HepG2 (cell line): ENCODE results near the gene TOMM20. TPM values are rescaled to one million over a fixed set of nuclear protein-coding genes. Genes with fewer than 3 reads are reported as not detected.

Experiments used
- ARNT2 ChIP-seq: sonication (generic); formaldehyde crosslinking; IDR thresholded peaks from 2 replicates; pipeline ENCODE4 v1.8.0; 2022; ENCODE audit warnings: mild to moderate bottlenecking, low read depth, missing genetic modification reagents, moderate library complexity
- FOXA1 ChIP-seq, 2 experiments: fragments of 450-650 bp in 1 of 2; sonication (generic) in 1 of 2; formaldehyde crosslinking in 1 of 2; IDR thresholded peaks; 2 replicates each; pipeline versions ENCODE4 v1.4.0 to v1.6.1; 2016 to 2020; ENCODE audit warnings: missing genetic modification reagents in 1 of 2
- HIVEP1 ChIP-seq: sonication (generic); formaldehyde crosslinking; IDR thresholded peaks from 2 replicates; pipeline ENCODE4 v1.4.0; 2020; ENCODE audit warnings: mild to moderate bottlenecking, missing genetic modification reagents
- KDM1A ChIP-seq: IDR thresholded peaks from 2 replicates; pipeline ENCODE4 v1.6.1; 2016; ENCODE audit warnings: missing compliant biosample characterization
- PCBP1 ChIP-seq: fragments of 200-400 bp; formaldehyde crosslinking; IDR thresholded peaks from 2 replicates; pipeline ENCODE4 v1.6.1; 2017; ENCODE audit warnings: mild to moderate bottlenecking, low read depth, low read length, borderline replicate concordance
- POLR2G ChIP-seq: fragments of 200-400 bp; formaldehyde crosslinking; IDR thresholded peaks from 2 replicates; pipeline ENCODE4 v1.6.1; 2018; ENCODE audit warnings: mild to moderate bottlenecking, low read depth, low read length, moderate library complexity
- ZC3H13 ChIP-seq: sonication (generic); formaldehyde crosslinking; IDR thresholded peaks from 2 replicates; pipeline ENCODE4 v1.8.1; 2023; ENCODE audit warnings: mild to moderate bottlenecking, missing genetic modification reagents, moderate library complexity
- ZC3H4 ChIP-seq: sonication (generic); formaldehyde crosslinking; IDR thresholded peaks from 2 replicates; pipeline ENCODE4 v1.4.0; 2020; ENCODE audit warnings: missing genetic modification reagents, borderline replicate concordance
- ZNF10 ChIP-seq: sonication (generic); formaldehyde crosslinking; IDR thresholded peaks from 2 replicates; pipeline ENCODE4 v1.4.0; 2020; ENCODE audit warnings: mild to moderate bottlenecking, low read depth, missing genetic modification reagents, borderline replicate concordance
- ZNF274 ChIP-seq: sonication (generic); formaldehyde crosslinking; IDR thresholded peaks from 2 replicates; pipeline ENCODE4 v1.5.1; 2020; ENCODE audit warnings: mild to moderate bottlenecking, missing genetic modification reagents
- ZNF329 ChIP-seq: sonication (generic); formaldehyde crosslinking; IDR thresholded peaks from 2 replicates; pipeline ENCODE4 v1.9.0; 2021; ENCODE audit warnings: low read depth, mild to moderate bottlenecking, missing genetic modification reagents
- ZNF550 ChIP-seq: sonication (generic); formaldehyde crosslinking; IDR thresholded peaks from 2 replicates; pipeline ENCODE4 v1.4.0; 2020; ENCODE audit warnings: mild to moderate bottlenecking, missing genetic modification reagents, borderline replicate concordance
- ZNF614 ChIP-seq: IDR thresholded peaks from 2 replicates; pipeline ENCODE4 v1.6.1; 2018; ENCODE audit warnings: missing biosample characterization, missing genetic modification reagents, inconsistent platforms, borderline replicate concordance
- ZNF674 ChIP-seq: sonication (generic); formaldehyde crosslinking; IDR thresholded peaks from 2 replicates; pipeline ENCODE4 v1.5.0; 2020; ENCODE audit warnings: low read depth, mild to moderate bottlenecking, missing genetic modification reagents
- ZNF746 ChIP-seq: sonication (generic); formaldehyde crosslinking; IDR thresholded peaks from 2 replicates; pipeline ENCODE4 v1.8.0; 2022; ENCODE audit warnings: mild to moderate bottlenecking, missing genetic modification reagents
- polyA plus RNA-seq, 8 experiments: library from polyadenylated mRNA; depleted of rRNA in 3 of 8; stranded (reverse) in 7 of 8; unstranded in 1 of 8; fragments of >200 nt; fragmentation: Illumina TruSeq in 4 of 8; extraction: Trizol in 4 of 8; gene quantifications; 2 replicates each; pipeline versions ENCODE4 v1.2.1 to v1.2.3, GENCODE V29; 2011 to 2016; ENCODE audit warnings: low read depth in 4 of 8, missing spikeins in 1 of 8, mixed read lengths in 1 of 8; ENCODE audit not compliant: insufficient read depth in 1 of 8
- total RNA-seq, 5 experiments: library from RNA; depleted of rRNA; stranded (reverse); fragments of >200 nt; fragmentation: Illumina TruSeq; extraction: Trizol; gene quantifications; 2 replicates each; pipeline ENCODE4 v1.2.3, GENCODE V29; 2016; ENCODE audit warnings: low read depth in 1 of 5
- TF ChIP-seq, protein P1 (sequence below): sonication (generic); formaldehyde crosslinking; IDR thresholded peaks from 2 replicates; pipeline ENCODE4 v1.5.0; 2020; ENCODE audit warnings: mild to moderate bottlenecking, missing genetic modification reagents, borderline replicate concordance
- TF ChIP-seq, protein P2 (sequence below): IDR thresholded peaks from 2 replicates; pipeline ENCODE4 v1.6.1; 2016; ENCODE audit warnings: mild to moderate bottlenecking
- TF ChIP-seq, protein P3 (sequence below): sonication (generic); formaldehyde crosslinking; IDR thresholded peaks from 2 replicates; pipeline ENCODE4 v1.4.0; 2020; ENCODE audit warnings: missing genetic modification reagents

TOMM20 gene
- total and polyA plus RNA-seq, 2 of the 13 experiments (the other 11 are each of a cell fraction or from before 2014, with no cell fraction given), result 153 to 376 TPM

DNA sequence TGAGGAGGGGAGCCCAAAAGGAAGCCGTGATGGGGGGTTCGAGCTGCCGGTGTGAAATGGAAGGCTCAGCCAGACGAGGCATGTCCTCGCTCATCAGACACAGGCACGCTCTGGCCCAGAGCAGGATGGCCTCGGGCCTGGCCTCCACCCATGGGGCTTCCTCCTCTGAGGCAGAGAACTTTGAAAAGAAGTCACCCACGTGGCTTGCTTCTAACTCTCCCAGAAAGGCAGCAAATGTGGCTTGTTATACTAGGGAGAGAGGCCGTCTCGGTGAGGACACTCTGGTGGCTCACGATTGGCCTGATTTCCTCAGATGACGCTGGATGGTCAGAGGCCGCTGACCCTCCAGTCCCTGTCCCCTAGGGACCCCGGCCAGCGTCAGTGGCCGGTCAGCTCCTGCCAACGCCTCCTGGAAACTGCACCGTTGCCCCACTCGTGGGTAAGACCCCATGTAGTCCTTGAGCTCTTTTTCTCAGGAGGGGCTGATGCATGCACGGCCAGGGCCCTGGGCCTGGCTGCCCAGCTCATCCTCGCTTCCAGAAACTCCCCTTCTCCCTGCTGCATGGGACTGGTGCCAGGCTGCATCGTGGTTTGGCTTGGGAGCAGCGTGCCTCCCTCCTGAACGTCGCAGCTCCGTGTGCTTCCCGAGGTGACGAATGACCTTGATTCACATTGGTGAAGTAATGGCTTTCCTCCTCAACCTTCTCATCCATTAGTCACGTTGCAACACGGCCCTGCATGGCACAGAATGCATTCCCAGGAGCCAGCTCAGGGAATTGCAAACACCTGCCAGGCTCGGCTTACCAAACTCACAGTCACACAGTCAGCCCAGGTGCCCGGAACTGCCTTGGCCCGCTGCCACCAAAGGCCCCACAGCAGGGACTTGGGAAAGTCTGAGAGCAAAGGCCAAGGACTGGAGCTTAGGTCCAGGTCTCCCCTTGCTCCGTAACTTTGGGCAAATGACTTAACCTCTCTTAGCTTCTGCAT, 58.8 kb downstream of the TOMM20 start (continued):
- TF ChIP-seq, protein P1, sequence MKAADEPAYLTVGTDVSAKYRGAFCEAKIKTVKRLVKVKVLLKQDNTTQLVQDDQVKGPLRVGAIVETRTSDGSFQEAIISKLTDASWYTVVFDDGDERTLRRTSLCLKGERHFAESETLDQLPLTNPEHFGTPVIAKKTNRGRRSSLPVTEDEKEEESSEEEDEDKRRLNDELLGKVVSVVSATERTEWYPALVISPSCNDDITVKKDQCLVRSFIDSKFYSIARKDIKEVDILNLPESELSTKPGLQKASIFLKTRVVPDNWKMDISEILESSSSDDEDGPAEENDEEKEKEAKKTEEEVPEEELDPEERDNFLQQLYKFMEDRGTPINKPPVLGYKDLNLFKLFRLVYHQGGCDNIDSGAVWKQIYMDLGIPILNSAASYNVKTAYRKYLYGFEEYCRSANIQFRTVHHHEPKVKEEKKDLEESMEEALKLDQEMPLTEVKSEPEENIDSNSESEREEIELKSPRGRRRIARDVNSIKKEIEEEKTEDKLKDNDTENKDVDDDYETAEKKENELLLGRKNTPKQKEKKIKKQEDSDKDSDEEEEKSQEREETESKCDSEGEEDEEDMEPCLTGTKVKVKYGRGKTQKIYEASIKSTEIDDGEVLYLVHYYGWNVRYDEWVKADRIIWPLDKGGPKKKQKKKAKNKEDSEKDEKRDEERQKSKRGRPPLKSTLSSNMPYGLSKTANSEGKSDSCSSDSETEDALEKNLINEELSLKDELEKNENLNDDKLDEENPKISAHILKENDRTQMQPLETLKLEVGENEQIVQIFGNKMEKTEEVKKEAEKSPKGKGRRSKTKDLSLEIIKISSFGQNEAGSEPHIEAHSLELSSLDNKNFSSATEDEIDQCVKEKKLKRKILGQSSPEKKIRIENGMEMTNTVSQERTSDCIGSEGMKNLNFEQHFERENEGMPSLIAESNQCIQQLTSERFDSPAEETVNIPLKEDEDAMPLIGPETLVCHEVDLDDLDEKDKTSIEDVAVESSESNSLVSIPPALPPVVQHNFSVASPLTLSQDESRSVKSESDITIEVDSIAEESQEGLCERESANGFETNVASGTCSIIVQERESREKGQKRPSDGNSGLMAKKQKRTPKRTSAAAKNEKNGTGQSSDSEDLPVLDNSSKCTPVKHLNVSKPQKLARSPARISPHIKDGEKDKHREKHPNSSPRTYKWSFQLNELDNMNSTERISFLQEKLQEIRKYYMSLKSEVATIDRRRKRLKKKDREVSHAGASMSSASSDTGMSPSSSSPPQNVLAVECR, result peak; percentile 50
- TF ChIP-seq ZNF674 (0 out of 2 replicates have a peak, but pooled peaks have one; percentile 61), ZNF329 (CRISPR knock-in tag) (0 out of 2 replicates have a peak, but pooled peaks have one; percentile 18), ZNF746 (CRISPR knock-in tag) (peak; percentile 85), ZNF614 (CRISPR knock-in tag) (peak; percentile 46; the same call in 1 of the 2 replicates), KDM1A (CRISPR knock-in tag) (peak; percentile 66; the same call in 1 of the 2 replicates), ZNF10 (CRISPR knock-in tag) (no peak), POLR2G (peak; percentile 89), FOXA1 (IDR thresholded peaks at IDR 0.05) (no peak), FOXA1 (CRISPR knock-in tag; IDR thresholded peaks at IDR 0.05) (no peak; the same call in 1 of the 2 replicates), ZC3H13 (CRISPR knock-in tag) (peak; percentile 50; the same call in 1 of the 2 replicates), ZNF550 (CRISPR knock-in tag) (no peak), ZC3H4 (CRISPR knock-in tag) (peak; percentile 90; the same call in 1 of the 2 replicates), PCBP1 (0 out of 2 replicates have a peak, but pooled peaks have one; percentile 42), ARNT2 (CRISPR knock-in tag) (peak; percentile 61; the same call in 1 of the 2 replicates), HIVEP1 (CRISPR knock-in tag) (peak; percentile 85), ZNF274 (CRISPR knock-in tag) (peak; percentile 71; the same call in 1 of the 2 replicates)
- TF ChIP-seq, protein P2, sequence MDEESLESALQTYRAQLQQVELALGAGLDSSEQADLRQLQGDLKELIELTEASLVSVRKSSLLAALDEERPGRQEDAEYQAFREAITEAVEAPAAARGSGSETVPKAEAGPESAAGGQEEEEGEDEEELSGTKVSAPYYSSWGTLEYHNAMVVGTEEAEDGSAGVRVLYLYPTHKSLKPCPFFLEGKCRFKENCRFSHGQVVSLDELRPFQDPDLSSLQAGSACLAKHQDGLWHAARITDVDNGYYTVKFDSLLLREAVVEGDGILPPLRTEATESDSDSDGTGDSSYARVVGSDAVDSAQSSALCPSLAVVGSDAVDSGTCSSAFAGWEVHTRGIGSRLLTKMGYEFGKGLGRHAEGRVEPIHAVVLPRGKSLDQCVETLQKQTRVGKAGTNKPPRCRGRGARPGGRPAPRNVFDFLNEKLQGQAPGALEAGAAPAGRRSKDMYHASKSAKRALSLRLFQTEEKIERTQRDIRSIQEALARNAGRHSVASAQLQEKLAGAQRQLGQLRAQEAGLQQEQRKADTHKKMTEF (CRISPR knock-in tag), result peak; percentile 83; the same call in 1 of the 2 replicates
- TF ChIP-seq, protein P3, sequence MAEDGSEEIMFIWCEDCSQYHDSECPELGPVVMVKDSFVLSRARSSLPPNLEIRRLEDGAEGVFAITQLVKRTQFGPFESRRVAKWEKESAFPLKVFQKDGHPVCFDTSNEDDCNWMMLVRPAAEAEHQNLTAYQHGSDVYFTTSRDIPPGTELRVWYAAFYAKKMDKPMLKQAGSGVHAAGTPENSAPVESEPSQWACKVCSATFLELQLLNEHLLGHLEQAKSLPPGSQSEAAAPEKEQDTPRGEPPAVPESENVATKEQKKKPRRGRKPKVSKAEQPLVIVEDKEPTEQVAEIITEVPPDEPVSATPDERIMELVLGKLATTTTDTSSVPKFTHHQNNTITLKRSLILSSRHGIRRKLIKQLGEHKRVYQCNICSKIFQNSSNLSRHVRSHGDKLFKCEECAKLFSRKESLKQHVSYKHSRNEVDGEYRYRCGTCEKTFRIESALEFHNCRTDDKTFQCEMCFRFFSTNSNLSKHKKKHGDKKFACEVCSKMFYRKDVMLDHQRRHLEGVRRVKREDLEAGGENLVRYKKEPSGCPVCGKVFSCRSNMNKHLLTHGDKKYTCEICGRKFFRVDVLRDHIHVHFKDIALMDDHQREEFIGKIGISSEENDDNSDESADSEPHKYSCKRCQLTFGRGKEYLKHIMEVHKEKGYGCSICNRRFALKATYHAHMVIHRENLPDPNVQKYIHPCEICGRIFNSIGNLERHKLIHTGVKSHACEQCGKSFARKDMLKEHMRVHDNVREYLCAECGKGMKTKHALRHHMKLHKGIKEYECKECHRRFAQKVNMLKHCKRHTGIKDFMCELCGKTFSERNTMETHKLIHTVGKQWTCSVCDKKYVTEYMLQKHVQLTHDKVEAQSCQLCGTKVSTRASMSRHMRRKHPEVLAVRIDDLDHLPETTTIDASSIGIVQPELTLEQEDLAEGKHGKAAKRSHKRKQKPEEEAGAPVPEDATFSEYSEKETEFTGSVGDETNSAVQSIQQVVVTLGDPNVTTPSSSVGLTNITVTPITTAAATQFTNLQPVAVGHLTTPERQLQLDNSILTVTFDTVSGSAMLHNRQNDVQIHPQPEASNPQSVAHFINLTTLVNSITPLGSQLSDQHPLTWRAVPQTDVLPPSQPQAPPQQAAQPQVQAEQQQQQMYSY (CRISPR knock-in tag), result peak; percentile 26; the same call in 1 of the 2 replicates
